ENCODE results near the gene TBX19. TPM values are rescaled to one million over a fixed set of nuclear protein-coding genes. Genes with fewer than 3 reads are reported as not detected.

TBX19 gene
- total and polyA plus RNA-seq, 2 experiments from 2014 or later = 0.57 to 1.9 TPM

GRCh38 chr1:168273575-168273974 is 7.1 kb upstream of the TBX19 start:
- H3K4me1 ChIP-seq (ENCODE audit: insufficient read depth) = no peaks in the 10 kb centered on the region
- no peaks in the 10 kb centered on the region for H3K36me3 ChIP-seq (replicated peaks; ENCODE audit: insufficient read depth, low read depth)
- WGBS (ENCODE audit: low lambda C conversion rate, missing lambda C conversion rate) = 86% methylated on average over 1 of the region's 1 CpG
- no peaks in the 10 kb centered on the region for H3K79me2 ChIP-seq
- no peak overlapping the region for H3K4me3 ChIP-seq
- no peak overlapping the region for H3K27ac ChIP-seq
- no peaks in the 10 kb centered on the region for H3K9me3 ChIP-seq (ENCODE audit: low read depth)
- no peaks in the 10 kb centered on the region for H3K27me3 ChIP-seq
- H2AFZ ChIP-seq = no peak overlapping the region
- H4K20me1 ChIP-seq (ENCODE audit: insufficient read depth, poor library complexity, severe bottlenecking) = no peaks in the 10 kb centered on the region
- no peaks in the 10 kb centered on the region for H3K9me2 ChIP-seq (replicated peaks; ENCODE audit: insufficient read depth)
- no peak for TF ChIP-seq EZH2 (IDR thresholded peaks at IDR 0.05; ENCODE audit: borderline replicate concordance)
- no peak for TF ChIP-seq EZH2phosphoT487 (IDR thresholded peaks at IDR 0.05; ENCODE audit: low read depth, severe bottlenecking, unreplicated experiment)
- TF ChIP-seq CTCF (IDR thresholded peaks at IDR 0.05; ENCODE audit: poor library complexity) = no peak
- no peak for DNase-seq (ENCODE audit: low spot score)
- no peak overlapping the region for H3K4me2 ChIP-seq

- H3K4me1 ChIP-seq (ENCODE audit: insufficient read depth) = no peaks in the 10 kb centered on the region
- no peaks in the 10 kb centered on the region for H3K9me3 ChIP-seq (ENCODE audit: low read depth)
- no peaks in the 10 kb centered on the region for H4K20me1 ChIP-seq (ENCODE audit: insufficient read depth, poor library complexity, severe bottlenecking)
- no peak overlapping the region for H3K4me2 ChIP-seq
- H3K27me3 ChIP-seq = no peaks in the 10 kb centered on the region
- no peak overlapping the region for H3K4me3 ChIP-seq
- TF ChIP-seq EZH2phosphoT487 (IDR thresholded peaks at IDR 0.05; ENCODE audit: low read depth, severe bottlenecking, unreplicated experiment) (no peak), EZH2 (IDR thresholded peaks at IDR 0.05; ENCODE audit: borderline replicate concordance) (no peak), CTCF (IDR thresholded peaks at IDR 0.05; ENCODE audit: poor library complexity) (no peak)
- H3K79me2 ChIP-seq = no peaks in the 10 kb centered on the region
- no peaks in the 10 kb centered on the region for H3K9me2 ChIP-seq (replicated peaks; ENCODE audit: insufficient read depth)
- H2AFZ ChIP-seq = no peak overlapping the region
- H3K27ac ChIP-seq = no peak overlapping the region
- 93% methylated on average over 1 of the region's 1 CpG for WGBS (ENCODE audit: low lambda C conversion rate, missing lambda C conversion rate)
- no peaks in the 10 kb centered on the region for H3K36me3 ChIP-seq (replicated peaks; ENCODE audit: insufficient read depth, low read depth)
- no peak for DNase-seq (ENCODE audit: low spot score)
These were observed 1.4 kb upstream of the TBX19 start for GRCh38 chr1:168279253-168279652.

GRCh38 chr1:168281603-168282325 is 1.1 kb downstream of the TBX19 start:
- WGBS (ENCODE audit: low lambda C conversion rate, missing lambda C conversion rate) = 83% methylated on average over 11 of the region's 11 CpGs
- DNase-seq (ENCODE audit: low spot score) = no peak

More at GRCh38 chr1:168281603-168282325, 1.1 kb downstream of the TBX19 start:
- Histone ChIP-seq H3K4me1 (ENCODE audit: insufficient read depth) (no peaks in the 10 kb centered on the region), H3K4me2 (no peak overlapping the region), H3K27me3 (no peaks in the 10 kb centered on the region), H3K4me3 (no peak overlapping the region), H2AFZ (no peak overlapping the region), H3K9me3 (ENCODE audit: low read depth) (no peaks in the 10 kb centered on the region), H3K27ac (no peak overlapping the region), H4K20me1 (ENCODE audit: insufficient read depth, poor library complexity, severe bottlenecking) (no peaks in the 10 kb centered on the region), H3K9me2 (replicated peaks; ENCODE audit: insufficient read depth) (no peaks in the 10 kb centered on the region), H3K36me3 (replicated peaks; ENCODE audit: insufficient read depth, low read depth) (no peaks in the 10 kb centered on the region), H3K79me2 (no peaks in the 10 kb centered on the region)
- TF ChIP-seq EZH2 (IDR thresholded peaks at IDR 0.05; ENCODE audit: borderline replicate concordance) = no peak
- no peak for TF ChIP-seq EZH2phosphoT487 (IDR thresholded peaks at IDR 0.05; ENCODE audit: low read depth, severe bottlenecking, unreplicated experiment)
- TF ChIP-seq CTCF (IDR thresholded peaks at IDR 0.05; ENCODE audit: poor library complexity) = no peak

Data from hepatocyte (in vitro differentiated cells).